BJ (cell line): Measurements from ENCODE around the gene EMX2. TPM values are rescaled to one million over a fixed set of nuclear protein-coding genes. Genes with fewer than 3 reads are reported as not detected.

Experiments
- CTCF ChIA-PET: fragments of 350-600 bp; formaldehyde crosslinking; extraction: SDS; loops from one replicate; lab custom pipeline; 2021; ENCODE audit warnings: antibody characterized with exemption, inconsistent platforms; lab: Yijun Ruan, JAX
- POLR2A ChIA-PET: fragments of 300-600 bp; sonication (Branson Sonifier 250); formaldehyde crosslinking; extraction: SDS; loops from one replicate; lab custom pipeline; 2021; ENCODE audit warnings: antibody characterized with exemption; lab: Charles Lee
- DNase-seq: peaks from one replicate; pipeline ENCODE4 v3.0.0-alpha.2; 2011; ENCODE audit warnings: low read depth
- H3K27me3 ChIP-seq: 2 replicates; pipeline ENCODE4 v1.6.0; 2011; ENCODE audit warnings: low read length; ENCODE audit not compliant: control insufficient read depth, insufficient read depth
- H3K36me3 ChIP-seq: 2 replicates; pipeline ENCODE4 v1.5.1; 2011; ENCODE audit warnings: low read length; ENCODE audit not compliant: control insufficient read depth, insufficient read depth
- H3K4me3 ChIP-seq: 2 replicates; pipeline ENCODE4 v1.5.1; 2011; ENCODE audit warnings: low read depth, mild to moderate bottlenecking, control low read depth, low read length
- polyA plus RNA-seq: library from polyadenylated mRNA; depleted of rRNA; stranded (reverse); fragments of >200 nt; gene quantifications from 2 replicates; pipeline ENCODE4 v1.2.3, GENCODE V29; 2011
- TF ChIP-seq, protein P1 (sequence below): IDR thresholded peaks from 2 replicates; pipeline ENCODE4 v1.5.1; 2011; ENCODE audit warnings: low read depth, mild to moderate bottlenecking, control low read depth, inconsistent platforms, low read length, moderate library complexity; ENCODE audit not compliant: insufficient read depth

The EMX2 gene
- polyA plus RNA-seq, 1 experiment, result 0.31 TPM

DNA sequence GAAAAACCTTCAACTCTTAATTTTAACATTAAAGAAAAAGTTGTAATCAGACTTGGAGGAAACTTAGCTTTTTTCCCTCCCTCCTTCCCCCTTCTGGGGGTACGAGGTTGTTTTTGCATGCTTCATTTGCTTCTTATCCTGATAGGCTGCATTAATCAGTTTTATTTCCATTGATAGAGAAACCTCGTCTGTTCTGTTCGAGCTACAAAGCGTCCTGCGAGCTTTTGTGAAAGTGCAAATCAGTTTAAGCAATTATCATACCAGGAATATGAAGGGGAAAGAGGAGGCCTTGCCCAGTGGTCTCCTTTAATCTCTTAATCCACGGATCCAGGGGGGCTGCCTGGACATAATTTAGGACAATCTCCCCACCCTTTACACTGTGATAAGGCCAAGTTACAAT is 7.5 kb downstream of the EMX2 start:
- TF ChIP-seq, protein P1, sequence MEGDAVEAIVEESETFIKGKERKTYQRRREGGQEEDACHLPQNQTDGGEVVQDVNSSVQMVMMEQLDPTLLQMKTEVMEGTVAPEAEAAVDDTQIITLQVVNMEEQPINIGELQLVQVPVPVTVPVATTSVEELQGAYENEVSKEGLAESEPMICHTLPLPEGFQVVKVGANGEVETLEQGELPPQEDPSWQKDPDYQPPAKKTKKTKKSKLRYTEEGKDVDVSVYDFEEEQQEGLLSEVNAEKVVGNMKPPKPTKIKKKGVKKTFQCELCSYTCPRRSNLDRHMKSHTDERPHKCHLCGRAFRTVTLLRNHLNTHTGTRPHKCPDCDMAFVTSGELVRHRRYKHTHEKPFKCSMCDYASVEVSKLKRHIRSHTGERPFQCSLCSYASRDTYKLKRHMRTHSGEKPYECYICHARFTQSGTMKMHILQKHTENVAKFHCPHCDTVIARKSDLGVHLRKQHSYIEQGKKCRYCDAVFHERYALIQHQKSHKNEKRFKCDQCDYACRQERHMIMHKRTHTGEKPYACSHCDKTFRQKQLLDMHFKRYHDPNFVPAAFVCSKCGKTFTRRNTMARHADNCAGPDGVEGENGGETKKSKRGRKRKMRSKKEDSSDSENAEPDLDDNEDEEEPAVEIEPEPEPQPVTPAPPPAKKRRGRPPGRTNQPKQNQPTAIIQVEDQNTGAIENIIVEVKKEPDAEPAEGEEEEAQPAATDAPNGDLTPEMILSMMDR, result no peak
- no peaks in the 10 kb centered on the region for H3K36me3 ChIP-seq
- DNase-seq, result no peak
- H3K27me3 ChIP-seq, result peaks cover 34% of the 10 kb centered on the region
- no peak overlapping the region for H3K4me3 ChIP-seq
- ChIA-PET CTCF (no interaction called here), POLR2A (no interaction called here)

DNA sequence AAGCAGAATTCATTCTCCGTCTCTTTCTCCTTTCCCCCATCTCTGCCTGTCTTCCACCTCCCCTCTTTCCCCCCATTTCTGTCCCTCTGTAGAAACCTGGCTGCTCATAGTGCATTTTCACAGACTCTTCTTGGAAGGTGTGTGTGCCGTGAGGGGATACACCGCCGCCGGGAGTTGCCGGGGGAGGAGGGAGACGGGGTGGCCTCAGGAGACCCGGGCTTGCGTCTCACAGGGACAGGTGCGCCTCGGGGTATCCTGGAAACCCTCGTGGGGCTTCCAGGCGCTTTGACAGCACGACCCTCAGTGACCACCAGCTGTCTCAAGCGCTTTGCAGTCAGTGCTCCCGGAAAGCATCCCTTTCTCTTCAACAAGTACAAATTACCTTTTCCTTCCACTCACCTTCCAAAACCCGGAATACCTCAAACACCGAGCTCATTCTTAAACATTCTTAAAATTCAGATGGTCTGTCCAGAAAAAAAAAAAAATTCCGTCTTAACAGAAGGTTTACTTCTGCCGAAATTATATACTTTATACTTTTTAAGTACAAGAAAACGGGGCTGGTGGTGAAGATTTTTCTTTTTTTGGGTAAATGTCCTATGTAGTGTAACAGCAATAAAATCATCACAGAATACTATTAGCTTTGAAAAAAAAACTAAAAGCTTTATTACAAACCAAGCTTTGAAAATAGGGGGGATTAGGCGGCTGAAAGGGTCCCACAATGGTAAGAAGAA is 8.2 kb downstream of the EMX2 start:
- peaks cover 28% of the 10 kb centered on the region for H3K27me3 ChIP-seq

DNA sequence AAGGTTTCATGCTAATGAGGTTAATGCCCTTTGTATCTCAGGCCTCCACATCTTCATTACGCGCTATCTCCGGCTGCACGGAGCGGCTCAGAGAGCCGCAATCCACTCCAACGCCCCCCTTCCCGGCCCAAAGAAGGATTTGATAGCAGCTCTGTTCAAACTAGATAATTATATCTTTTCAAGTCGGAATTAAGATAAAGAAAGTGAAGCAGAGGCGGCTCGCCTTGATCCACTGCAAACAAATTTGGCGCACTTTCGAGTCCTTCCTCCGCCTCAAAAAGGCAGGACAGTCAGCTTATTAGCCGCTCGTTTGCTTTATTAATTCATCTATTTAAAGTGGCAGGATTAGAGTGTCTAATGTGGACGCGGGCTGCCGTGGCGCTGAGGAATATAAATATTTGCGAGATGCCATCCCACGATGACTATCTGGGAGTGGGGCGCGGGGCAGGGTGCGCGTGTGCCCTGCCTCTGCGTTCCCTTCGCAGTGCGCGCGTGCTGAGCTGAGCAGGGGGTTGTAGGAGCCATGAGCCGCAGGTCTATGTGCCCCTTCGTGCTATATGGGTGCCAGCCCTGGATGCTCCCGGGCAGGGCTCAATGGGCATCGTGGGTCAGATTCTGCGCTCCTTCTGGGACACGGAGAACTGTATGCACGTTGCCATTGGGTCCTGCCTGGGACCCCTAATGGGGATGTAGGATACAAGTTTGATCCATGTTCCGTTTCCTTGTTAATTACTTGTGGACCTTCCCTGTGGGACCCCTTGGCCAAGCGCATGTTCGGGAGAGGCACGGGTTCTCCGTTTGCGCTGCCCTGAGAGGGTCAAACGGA is 9.0 kb downstream of the EMX2 start:
- H3K4me3 ChIP-seq, result no peak overlapping the region
- peaks cover 24% of the 10 kb centered on the region for H3K27me3 ChIP-seq
- TF ChIP-seq, protein P1, result no peak
- H3K36me3 ChIP-seq, result no peaks in the 10 kb centered on the region
- POLR2A ChIA-PET, result no interaction called here
- CTCF ChIA-PET, result interaction anchor here (0.5 to 1.0 kb wide), 3 partner anchors 120 to 1531 kb away, joined by 3 to 4 read pairs (median 3); no protein-coding TSS in a partner anchor
- DNase-seq, result no peak

More for the DNA sequence above, 8.2 kb downstream of the EMX2 start:
- ChIA-PET CTCF (interaction anchor here (0.6 to 1.0 kb wide), 2 partner anchors 120 to 290 kb away, joined by 3 read pairs; no protein-coding TSS in a partner anchor), POLR2A (no interaction called here)
- Histone ChIP-seq H3K36me3 (no peaks in the 10 kb centered on the region), H3K4me3 (no peak overlapping the region)
- no peak for DNase-seq
- TF ChIP-seq, protein P1, result no peak

DNA sequence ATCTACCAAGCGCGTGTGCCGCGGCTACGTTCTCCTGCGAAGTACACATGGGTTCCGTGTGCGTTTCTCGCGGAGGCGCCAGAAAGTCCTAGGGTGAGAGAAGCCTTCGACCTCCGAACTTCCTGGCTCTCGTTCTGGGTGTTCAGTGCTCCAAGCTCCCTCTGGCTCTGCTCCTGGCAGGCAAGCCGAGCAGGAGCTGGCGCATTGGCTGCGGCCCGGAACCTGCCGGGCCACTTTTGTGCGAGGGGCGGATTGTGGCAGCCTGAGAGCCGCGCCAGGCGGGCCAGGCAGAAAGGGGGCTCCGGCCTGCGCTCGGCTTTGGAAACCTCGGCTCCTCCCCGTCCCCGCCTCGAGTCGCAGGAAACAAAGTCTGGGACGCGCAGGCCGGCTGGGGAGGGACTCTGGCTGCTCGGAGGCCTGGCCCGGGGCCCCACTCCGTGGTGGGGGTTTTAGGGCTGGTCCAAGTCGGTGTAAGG is 9.6 kb downstream of the EMX2 start:
- Histone ChIP-seq H3K4me3 (no peak overlapping the region), H3K36me3 (no peaks in the 10 kb centered on the region), H3K27me3 (peaks cover 22% of the 10 kb centered on the region)
- TF ChIP-seq, protein P1, result no peak
- CTCF ChIA-PET, result interaction anchor here (0.5 kb wide), 1 partner anchor 1530 kb away, joined by 4 read pairs; no protein-coding TSS in a partner anchor
- DNase-seq, result no peak
- POLR2A ChIA-PET, result no interaction called here

DNA sequence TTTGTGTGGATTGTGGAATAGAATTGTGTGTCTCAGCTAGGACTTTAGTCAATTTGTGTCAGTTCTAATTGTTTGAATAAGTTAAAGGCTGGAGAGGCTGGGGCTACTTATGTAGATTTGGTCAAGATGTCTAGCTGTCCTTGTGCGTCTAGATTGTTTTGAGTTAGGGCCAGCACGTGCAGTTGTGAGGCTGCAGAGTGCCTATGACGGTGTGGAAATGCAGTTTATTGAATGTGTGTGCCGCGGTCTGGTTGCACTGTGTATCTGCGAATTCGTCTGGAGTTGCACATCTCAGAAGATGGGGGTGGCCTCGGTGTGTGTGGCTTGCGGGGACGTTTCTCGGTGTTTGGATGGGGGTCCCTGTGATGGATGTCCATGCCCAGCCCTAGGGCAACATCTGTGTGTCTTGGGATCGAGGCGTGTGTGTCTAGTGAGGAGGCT is 10.2 kb downstream of the EMX2 start:
- ChIA-PET CTCF (no interaction called here), POLR2A (no interaction called here)
- TF ChIP-seq, protein P1, result no peak
- H3K4me3 ChIP-seq, result no peak overlapping the region
- H3K36me3 ChIP-seq, result no peaks in the 10 kb centered on the region
- peaks cover 22% of the 10 kb centered on the region for H3K27me3 ChIP-seq
- no peak for DNase-seq
